AG10803 (cell line): ENCODE measurements around the gene DNM2.
"Not testable (repeated sequence)": the region's sequence is repeated elsewhere in the genome, so short reads cannot be mapped to it uniquely, and the experiment has no call there.

ENCODE experiments used
- DNase-seq: peaks from one replicate; pipeline ENCODE4 v3.0.0; 2010; ENCODE audit warnings: low read depth
- H3K4me3 ChIP-seq: 2 replicates; pipeline ENCODE4 v1.5.1; 2011; ENCODE audit warnings: mild to moderate bottlenecking, low read length, control low read depth
- CTCF ChIP-seq: conservative IDR thresholded peaks from 2 replicates; pipeline ENCODE4 v1.5.1; 2011; ENCODE audit warnings: mild to moderate bottlenecking, low read length, control low read depth, inconsistent platforms

DNM2 gene

GRCh38 chr19:10861103-10861651 is 143.3 kb downstream of the DNM2 start:
- no peak overlapping the region for H3K4me3 ChIP-seq
- peak; percentile 52 for TF ChIP-seq CTCF
- peak; percentile 33 for DNase-seq

- DNase-seq, result no peak
- TF ChIP-seq CTCF, result no peak
- H3K4me3 ChIP-seq, result no peak overlapping the region
Measured at GRCh38 chr19:10862561-10863106, 144.8 kb downstream of the DNM2 start.

GRCh38 chr19:10863107-10863717 is 145.3 kb downstream of the DNM2 start:
- DNase-seq, result peak; percentile 26
- no peak overlapping the region for H3K4me3 ChIP-seq
- no peak for TF ChIP-seq CTCF

- peak; percentile 94 for TF ChIP-seq CTCF
Measured at GRCh38 chr19:10864538-10864899, 146.6 kb downstream of the DNM2 start.

GRCh38 chr19:10866495-10866894 is 148.6 kb downstream of the DNM2 start:
- H3K4me3 ChIP-seq, result no peak overlapping the region
- DNase-seq, result no peak
- TF ChIP-seq CTCF, result no peak

More at GRCh38 chr19:10864538-10864899, 146.6 kb downstream of the DNM2 start:
- DNase-seq, result peak; percentile 72
- no peak overlapping the region for H3K4me3 ChIP-seq

GRCh38 chr19:10868872-10869547 is 151.1 kb downstream of the DNM2 start:
- no peak overlapping the region for H3K4me3 ChIP-seq
- no peak for TF ChIP-seq CTCF
- no peak for DNase-seq

GRCh38 chr19:10869872-10870311 is 152.0 kb downstream of the DNM2 start:
- not testable (repeated sequence) for DNase-seq, H3K4me3 ChIP-seq
